HCT116 (cell line): Measurements from ENCODE around the gene ZNF783. TPM values are rescaled to one million over a fixed set of nuclear protein-coding genes. Genes with fewer than 3 reads are reported as not detected.

Experiments used
- ATAC-seq: fragments of 200-7000 bp; cut with Tn5 transposase; 2 replicates; pipeline ENCODE4 v1.9.1; 2020; ENCODE audit warnings: mild to moderate bottlenecking, moderate library complexity
- BruUV-seq: library from RNA; stranded (reverse); fragments of 400-500 nt; replicated peaks from 2 replicates; lab custom pipeline; 2021; lab: Mats Ljungman, UMichigan
- CTCF ChIA-PET: fragments of 300-600 bp; sonication (Branson Sonifier 250); formaldehyde crosslinking; loops from one replicate; lab custom pipeline; 2021; ENCODE audit warnings: antibody characterized with exemption; lab: Charles Lee
- POLR2A ChIA-PET: fragments of 300-600, 350-600 bp; sonication (Branson Sonifier 250); formaldehyde crosslinking; loops from one replicate; lab custom pipeline; 2021; ENCODE audit warnings: antibody characterized with exemption; lab: Charles Lee
- RAD21 ChIA-PET, 2 experiments: fragments of 300-600 bp; sonication (Branson Sonifier 250); formaldehyde crosslinking; loops; one replicate each; lab custom pipeline; 2023; ENCODE audit warnings: low total read pairs in 2 of 2; ENCODE audit not compliant: uncharacterized antibody in 2 of 2, unreplicated experiment in 2 of 2, low non-redundant PET in 1 of 2; lab: Charles Lee
- DNase-seq: peaks from one replicate; pipeline ENCODE4 v3.0.0-alpha.2; 2010; ENCODE audit warnings: low read depth, low spot score
- H2AFZ ChIP-seq: fragments of 200-600 bp; shearing (Covaris generic), sonication (generic); 2 replicates; pipeline ENCODE4 v1.6.1; 2017; ENCODE audit warnings: low read depth, mixed run types, mixed read lengths, antibody characterized with exemption, low read length; ENCODE audit not compliant: poor library complexity, severe bottlenecking
- H3K27ac ChIP-seq: 2 replicates; pipeline ENCODE4 v1.5.1; 2012; ENCODE audit warnings: low read depth, low read length
- H3K27me3 ChIP-seq: fragments of 200-600 bp; sonication (generic); 2 replicates; pipeline ENCODE4 v1.6.1; 2016; ENCODE audit warnings: mixed run types, low read length, mixed read lengths; ENCODE audit not compliant: insufficient read depth
- H3K36me3 ChIP-seq, 2 experiments: fragments of 200-500 bp in 1 of 2; fragments of 200-600 bp in 1 of 2; sonication (Bioruptor generic) in 1 of 2; sonication (generic) in 1 of 2; 2 replicates each; pipeline versions ENCODE4 v1.5.1 to v1.6.1; 2014 to 2016; ENCODE audit warnings: low read length in 2 of 2, inconsistent platforms in 1 of 2, mixed read lengths in 1 of 2, mixed run types in 1 of 2; ENCODE audit not compliant: insufficient read depth in 2 of 2, control insufficient read depth in 1 of 2
- H3K4me1 ChIP-seq, 2 experiments: fragments of 200-600 bp in 1 of 2; sonication (generic) in 1 of 2; 2 replicates each; pipeline versions ENCODE4 v1.5.1 to v1.6.1; 2012 to 2017; ENCODE audit warnings: low read length in 2 of 2, inconsistent platforms in 1 of 2, mild to moderate bottlenecking in 1 of 2, mixed read lengths in 1 of 2, mixed run types in 1 of 2, moderate library complexity in 1 of 2; ENCODE audit not compliant: insufficient read depth in 2 of 2, control insufficient read depth in 1 of 2
- H3K4me2 ChIP-seq: fragments of 200-600 bp; sonication (generic); 2 replicates; pipeline ENCODE4 v1.6.1; 2017; ENCODE audit warnings: mixed run types, low read length, mixed read lengths
- H3K4me3 ChIP-seq, 2 experiments: fragments of 200-600 bp in 1 of 2; sonication (generic) in 1 of 2; replicated peaks in 1 of 2; 2 replicates each; pipeline ENCODE4 v1.5.1; 2011 to 2016; ENCODE audit warnings: low read length in 2 of 2, control low read depth in 1 of 2, low read depth in 1 of 2, mild to moderate bottlenecking in 1 of 2, mixed read lengths in 1 of 2, mixed run types in 1 of 2
- H3K79me2 ChIP-seq: fragments of 200-600 bp; sonication (generic); 2 replicates; pipeline ENCODE4 v1.6.1; 2017; ENCODE audit warnings: mild to moderate bottlenecking, mixed run types, low read length, moderate library complexity, mixed read lengths; ENCODE audit not compliant: insufficient read depth
- H3K9ac ChIP-seq: fragments of 200-600 bp; sonication (generic); 2 replicates; pipeline ENCODE4 v1.6.1; 2016; ENCODE audit warnings: low read length, mixed read lengths
- H3K9me2 ChIP-seq: fragments of 200-600 bp; sonication (generic), shearing (Covaris generic); 2 replicates; pipeline ENCODE4 v1.6.1; 2017; ENCODE audit warnings: mixed run types, mild to moderate bottlenecking, moderate library complexity; ENCODE audit not compliant: insufficient read depth
- H3K9me3 ChIP-seq, 2 experiments: fragments of 200-500 bp in 1 of 2; fragments of 200-600 bp in 1 of 2; sonication (Bioruptor generic) in 1 of 2; sonication (generic) in 1 of 2; 2 replicates each; pipeline ENCODE4 v1.6.1; 2014 to 2017; ENCODE audit warnings: low read length in 2 of 2, mixed read lengths in 2 of 2, inconsistent platforms in 1 of 2, low read depth in 1 of 2, mild to moderate bottlenecking in 1 of 2, mixed run types in 1 of 2, moderate library complexity in 1 of 2; ENCODE audit not compliant: control insufficient read depth in 1 of 2, insufficient read depth in 1 of 2
- H4K20me1 ChIP-seq: fragments of 200-600 bp; sonication (generic), shearing (Covaris generic); 2 replicates; pipeline ENCODE4 v1.6.1; 2017; ENCODE audit warnings: mixed run types, mild to moderate bottlenecking, moderate library complexity; ENCODE audit not compliant: insufficient read depth
- ELF1 ChIP-seq: IDR thresholded peaks from 2 replicates; pipeline ENCODE4 v1.6.1; 2012; ENCODE audit warnings: low read depth, borderline replicate concordance
- EZH2phosphoT487 ChIP-seq: fragments of 200-600 bp; IDR thresholded peaks from 2 replicates; pipeline ENCODE4 v1.6.1; 2018; ENCODE audit warnings: antibody characterized with exemption, borderline replicate concordance
- POLR2AphosphoS5 ChIP-seq: IDR thresholded peaks from 2 replicates; pipeline ENCODE4 v1.6.1; 2011; ENCODE audit warnings: mild to moderate bottlenecking, low read depth, low read length, moderate library complexity
- RAD21 ChIP-seq: IDR thresholded peaks from 2 replicates; pipeline ENCODE4 v1.6.1; 2012; ENCODE audit warnings: low read depth, mild to moderate bottlenecking
- SIN3A ChIP-seq: IDR thresholded peaks from 2 replicates; pipeline ENCODE4 v1.6.1; 2012; ENCODE audit warnings: low read depth
- SP1 ChIP-seq: IDR thresholded peaks from 2 replicates; pipeline ENCODE4 v1.6.1; 2012; ENCODE audit warnings: low read depth
- YY1 ChIP-seq: IDR thresholded peaks from 2 replicates; pipeline ENCODE4 v1.6.1; 2011; ENCODE audit warnings: low read length, low read depth, moderate library complexity, mild to moderate bottlenecking; ENCODE audit not compliant: insufficient replicate concordance; ENCODE audit errors: extremely low read depth
- ZBTB33 ChIP-seq: IDR thresholded peaks from 2 replicates; pipeline ENCODE4 v1.6.1; 2011; ENCODE audit warnings: mild to moderate bottlenecking, low read length, moderate library complexity; ENCODE audit not compliant: insufficient replicate concordance; ENCODE audit errors: extremely low read depth
- ZFX ChIP-seq: fragments of 450-650 bp; IDR thresholded peaks from 2 replicates; pipeline ENCODE4 v1.6.1; 2017
- intact Hi-C: fragments of 100-400 bp; cut with micrococcal nuclease; formaldehyde crosslinking; loops from 2 replicates; pipeline ENCODE4 v1.10.0; 2022
- total RNA-seq: library from RNA; stranded (reverse); gene quantifications from one replicate; pipeline ENCODE4 v1.2.1, GENCODE V29; 2021; ENCODE audit not compliant: unreplicated experiment

The ZNF783 gene
- total RNA-seq, 1 experiment from 2014 or later = 12.5 TPM

- H3K4me1 ChIP-seq = no peaks in the 10 kb centered on the region
- DNase-seq (no peak), ATAC-seq (no peak)
- H4K20me1 ChIP-seq = no peaks in the 10 kb centered on the region
- no peak overlapping the region for H3K27ac ChIP-seq
- no peaks in the 10 kb centered on the region for H3K9me2 ChIP-seq
- no peak overlapping the region for H3K4me3 ChIP-seq
- H3K27me3 ChIP-seq = no peaks in the 10 kb centered on the region
- no peak for TF ChIP-seq SP1
- no peak for TF ChIP-seq SIN3A
- no peak for TF ChIP-seq RAD21
- TF ChIP-seq YY1 = no peak
- no peak for TF ChIP-seq POLR2AphosphoS5
- no peak for TF ChIP-seq EZH2phosphoT487
- no peak for TF ChIP-seq ZBTB33
- no peak for TF ChIP-seq ZFX
- TF ChIP-seq ELF1 = no peak
- no peak overlapping the region for H3K4me2 ChIP-seq
- H3K79me2 ChIP-seq = no peaks in the 10 kb centered on the region
- H3K9ac ChIP-seq = no peak overlapping the region
- POLR2A ChIA-PET = no interaction called here
- BruUV-seq = no TSS peak
- no peaks in the 10 kb centered on the region for H3K9me3 ChIP-seq
- intact Hi-C loops = no loop called here
- H2AFZ ChIP-seq = no peak overlapping the region
- RAD21 ChIA-PET = no interaction called here
- CTCF ChIA-PET = no interaction called here
- no peaks in the 10 kb centered on the region for H3K36me3 ChIP-seq
Observed at GRCh38 chr7:149304006-149304405, 42.0 kb downstream of the ZNF783 start.

- Histone ChIP-seq H3K27me3 (no peaks in the 10 kb centered on the region), H2AFZ (no peak overlapping the region), H3K4me2 (no peak overlapping the region), H3K27ac (no peak overlapping the region), H3K9ac (no peak overlapping the region), H3K9me3 (no peaks in the 10 kb centered on the region), H4K20me1 (no peaks in the 10 kb centered on the region), H3K4me1 (no peaks in the 10 kb centered on the region), H3K9me2 (no peaks in the 10 kb centered on the region), H3K4me3 (no peak overlapping the region), H3K36me3 (no peaks in the 10 kb centered on the region), H3K79me2 (no peaks in the 10 kb centered on the region)
- no peak for DNase-seq
- no TSS peak for BruUV-seq
- CTCF ChIA-PET = no interaction called here
- RAD21 ChIA-PET = no interaction called here
- intact Hi-C loops = no loop called here
- POLR2A ChIA-PET = no interaction called here
- no peak for ATAC-seq
- TF ChIP-seq ZFX = no peak
Observed at GRCh38 chr7:149306854-149307253, 44.9 kb downstream of the ZNF783 start.
